Measurements from ENCODE around the gene OR4F16.
"Not testable (repeated sequence)": the region's sequence is repeated elsewhere in the genome, so short reads cannot be mapped to it uniquely, and the experiment has no call there.

Gene OR4F16

GRCh38 chr1:686554-686953 lies at the start of gene OR4F16:
Gene OR4F16 (minus strand): TSS chr1:686654. CDS start chr1:686654, 0 bp downstream.
- H4K20me1 ChIP-seq (ENCODE audit: low read depth, low read length); H3K9me3 ChIP-seq (ENCODE audit: insufficient read depth, low read length); H3K4me3 ChIP-seq (ENCODE audit: insufficient read depth, low read length, poor library complexity, severe bottlenecking); H3K79me2 ChIP-seq (ENCODE audit: insufficient read depth, low read length); H3K4me2 ChIP-seq (ENCODE audit: low read depth, low read length, poor library complexity, severe bottlenecking); H2AFZ ChIP-seq (ENCODE audit: low read depth, low read length, severe bottlenecking); H3K9ac ChIP-seq (ENCODE audit: low read length); H3K27ac ChIP-seq (ENCODE audit: low read depth, low read length); H3F3A ChIP-seq (ENCODE audit: insufficient read depth); H3K27me3 ChIP-seq (ENCODE audit: low read length); H3K9me2 ChIP-seq (replicated peaks; ENCODE audit: insufficient read depth, low read length); H3K36me3 ChIP-seq (ENCODE audit: low read length): not testable (repeated sequence)

GRCh38 chr1:733649-734048 lies 47.2 kb upstream of the OR4F16 start:
- H3K36me3 ChIP-seq (ENCODE audit: low read length); H3K9ac ChIP-seq (ENCODE audit: low read length); H3K4me3 ChIP-seq (ENCODE audit: insufficient read depth, low read length, poor library complexity, severe bottlenecking); H3K9me2 ChIP-seq (replicated peaks; ENCODE audit: insufficient read depth, low read length); H3K27ac ChIP-seq (ENCODE audit: low read depth, low read length); H3K27me3 ChIP-seq (ENCODE audit: low read length); H3K4me2 ChIP-seq (ENCODE audit: low read depth, low read length, poor library complexity, severe bottlenecking); H3F3A ChIP-seq (ENCODE audit: insufficient read depth); H3K79me2 ChIP-seq (ENCODE audit: insufficient read depth, low read length); H2AFZ ChIP-seq (ENCODE audit: low read depth, low read length, severe bottlenecking); H3K9me3 ChIP-seq (ENCODE audit: insufficient read depth, low read length); H4K20me1 ChIP-seq (ENCODE audit: low read depth, low read length): not testable (repeated sequence)

GRCh38 chr1:727040-727439 lies 40.6 kb upstream of the OR4F16 start:
- H3K4me2 ChIP-seq (ENCODE audit: low read depth, low read length, poor library complexity, severe bottlenecking): not testable (repeated sequence)

More at GRCh38 chr1:727040-727439, 40.6 kb upstream of the OR4F16 start:
- not testable (repeated sequence) for H3F3A ChIP-seq (ENCODE audit: insufficient read depth); H3K36me3 ChIP-seq (ENCODE audit: low read length); H4K20me1 ChIP-seq (ENCODE audit: low read depth, low read length); H3K27ac ChIP-seq (ENCODE audit: low read depth, low read length); H3K79me2 ChIP-seq (ENCODE audit: insufficient read depth, low read length); H3K4me3 ChIP-seq (ENCODE audit: insufficient read depth, low read length, poor library complexity, severe bottlenecking); H3K9me2 ChIP-seq (replicated peaks; ENCODE audit: insufficient read depth, low read length); H3K27me3 ChIP-seq (ENCODE audit: low read length); H3K9ac ChIP-seq (ENCODE audit: low read length); H3K9me3 ChIP-seq (ENCODE audit: insufficient read depth, low read length); H2AFZ ChIP-seq (ENCODE audit: low read depth, low read length, severe bottlenecking)

Data from SU-DHL-6 (cell line).